ENCODE results near the gene FBXL3. TPM values are rescaled to one million over a fixed set of nuclear protein-coding genes. Genes with fewer than 3 reads are reported as not detected.

The FBXL3 gene, protein sequence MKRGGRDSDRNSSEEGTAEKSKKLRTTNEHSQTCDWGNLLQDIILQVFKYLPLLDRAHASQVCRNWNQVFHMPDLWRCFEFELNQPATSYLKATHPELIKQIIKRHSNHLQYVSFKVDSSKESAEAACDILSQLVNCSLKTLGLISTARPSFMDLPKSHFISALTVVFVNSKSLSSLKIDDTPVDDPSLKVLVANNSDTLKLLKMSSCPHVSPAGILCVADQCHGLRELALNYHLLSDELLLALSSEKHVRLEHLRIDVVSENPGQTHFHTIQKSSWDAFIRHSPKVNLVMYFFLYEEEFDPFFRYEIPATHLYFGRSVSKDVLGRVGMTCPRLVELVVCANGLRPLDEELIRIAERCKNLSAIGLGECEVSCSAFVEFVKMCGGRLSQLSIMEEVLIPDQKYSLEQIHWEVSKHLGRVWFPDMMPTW
- polyA plus RNA-seq (ENCODE audit: insufficient read length), result 64.1 TPM
- long read RNA-seq, donor 1, transcript FBXL3-201 (5 exons, 3,503 nt), result major isoform, 22 of 29 reads
- long read RNA-seq, donor 1, partial matches to known transcripts, result 6 of 29 reads
- long read RNA-seq, donor 1, other reads (novel, unspliced or antisense), result 0 of 29 reads
- long read RNA-seq, donor 2, transcript FBXL3-201 (5 exons, 3,503 nt), result major isoform, 18 of 19 reads
- long read RNA-seq, donor 2, partial matches to known transcripts, result 0 of 19 reads
- long read RNA-seq, donor 2, other reads (novel, unspliced or antisense), result 0 of 19 reads
- long read RNA-seq, donor 3, transcript FBXL3-201 (5 exons, 3,503 nt), result major isoform, 11 of 11 reads
- long read RNA-seq, donor 3, partial matches to known transcripts, result 0 of 11 reads
- long read RNA-seq, donor 3, other reads (novel, unspliced or antisense), result 0 of 11 reads
- long read RNA-seq, donor 4, result 0 reads
- long read RNA-seq, donor 5, transcript FBXL3-201 (5 exons, 3,503 nt), result major isoform, 13 of 15 reads
- long read RNA-seq, donor 5, partial matches to known transcripts, result 0 of 15 reads
- long read RNA-seq, donor 5, other reads (novel, unspliced or antisense), result 0 of 15 reads
- long read RNA-seq, donor 6, transcript FBXL3-201 (5 exons, 3,503 nt), result major isoform, 21 of 21 reads
- long read RNA-seq, donor 6, partial matches to known transcripts, result 0 of 21 reads
- long read RNA-seq, donor 6, other reads (novel, unspliced or antisense), result 0 of 21 reads
- long read RNA-seq, donor 7, transcript FBXL3-201 (5 exons, 3,503 nt), result major isoform, 18 of 57 reads
- long read RNA-seq, donor 7, partial matches to known transcripts, result 14 of 57 reads
- long read RNA-seq, donor 7, other reads (novel, unspliced or antisense), result 24 of 57 reads
- long read RNA-seq, donor 8, transcript FBXL3-201 (5 exons, 3,503 nt), result major isoform, 6 of 7 reads
- long read RNA-seq, donor 8, partial matches to known transcripts, result 0 of 7 reads
- long read RNA-seq, donor 8, other reads (novel, unspliced or antisense), result 0 of 7 reads

- DNase-seq, result peak; percentile 87
Measured at GRCh38 chr13:77026861-77027621, at the start of gene FBXL3. Gene FBXL3, minus strand, starts transcription at chr13:77027159. Its CDS starts 5,299 bp downstream, at chr13:77021860.

GRCh38 chr13:77067519-77067918, 40.6 kb upstream of the FBXL3 start:
- no peak for DNase-seq

DNA sequence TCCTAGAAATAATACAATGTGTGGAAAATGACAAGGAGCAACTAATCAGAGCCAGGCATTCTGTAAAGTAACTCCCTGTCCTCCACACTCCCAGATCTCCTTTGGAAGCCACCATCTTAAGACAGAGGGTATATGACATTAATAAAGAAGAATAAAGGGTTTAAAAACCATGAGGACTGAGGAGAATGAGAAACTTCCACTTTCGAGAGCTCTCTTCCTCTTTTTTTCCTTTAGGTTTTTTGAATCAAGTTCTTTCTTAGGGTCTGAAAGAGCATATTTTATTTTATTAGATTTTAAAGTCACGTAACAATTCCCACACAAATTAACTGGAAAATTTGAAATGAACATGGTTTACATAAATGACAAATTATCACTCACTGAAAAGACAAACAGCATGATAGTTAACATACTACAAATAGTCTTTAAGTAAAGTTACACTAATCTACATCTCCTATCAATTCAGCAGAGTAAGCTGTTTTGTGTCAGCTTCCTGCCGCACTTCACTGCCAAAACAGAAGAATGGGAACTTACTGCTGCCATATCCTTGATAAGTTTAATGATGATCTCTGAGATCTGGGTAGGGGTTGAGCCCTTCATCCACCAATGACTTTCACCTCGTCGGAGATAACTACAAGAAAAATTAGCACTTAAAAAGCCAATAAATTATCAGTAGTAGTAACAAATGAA, 38.6 kb upstream of the FBXL3 start:
- no peak for DNase-seq

GRCh38 chr13:77062097-77062496, 35.1 kb upstream of the FBXL3 start:
- no peak for DNase-seq

GRCh38 chr13:77061362-77061761, 34.4 kb upstream of the FBXL3 start:
- no peak for DNase-seq

- DNase-seq, result no peak
Measured at GRCh38 chr13:77056886-77057285, 29.9 kb upstream of the FBXL3 start.

GRCh38 chr13:77056382-77056781, 29.4 kb upstream of the FBXL3 start:
- peak; percentile 13 for DNase-seq

- no peak for DNase-seq
Measured at GRCh38 chr13:77055158-77055557, 28.2 kb upstream of the FBXL3 start.

DNA sequence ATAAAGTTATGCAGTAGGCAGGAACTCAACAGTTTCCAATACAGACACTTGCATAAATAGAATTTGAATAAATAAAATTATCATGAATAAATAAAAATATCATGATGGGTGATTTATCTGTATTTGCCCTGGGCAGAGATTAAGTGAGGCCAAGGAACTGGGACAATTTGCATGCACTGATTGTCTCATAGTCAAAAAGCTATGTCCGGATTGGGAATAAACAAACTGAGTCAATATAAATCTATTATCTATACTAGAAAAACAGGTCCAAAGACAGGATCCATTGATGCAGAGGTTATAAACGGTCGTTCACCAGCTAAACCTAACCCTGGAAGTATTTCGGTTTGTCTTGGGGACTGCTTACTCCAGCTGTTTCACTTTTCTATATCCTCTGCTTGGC, 26.2 kb upstream of the FBXL3 start:
- no peak for DNase-seq

GRCh38 chr13:77048681-77049080, 21.7 kb upstream of the FBXL3 start:
- no peak for DNase-seq

DNA sequence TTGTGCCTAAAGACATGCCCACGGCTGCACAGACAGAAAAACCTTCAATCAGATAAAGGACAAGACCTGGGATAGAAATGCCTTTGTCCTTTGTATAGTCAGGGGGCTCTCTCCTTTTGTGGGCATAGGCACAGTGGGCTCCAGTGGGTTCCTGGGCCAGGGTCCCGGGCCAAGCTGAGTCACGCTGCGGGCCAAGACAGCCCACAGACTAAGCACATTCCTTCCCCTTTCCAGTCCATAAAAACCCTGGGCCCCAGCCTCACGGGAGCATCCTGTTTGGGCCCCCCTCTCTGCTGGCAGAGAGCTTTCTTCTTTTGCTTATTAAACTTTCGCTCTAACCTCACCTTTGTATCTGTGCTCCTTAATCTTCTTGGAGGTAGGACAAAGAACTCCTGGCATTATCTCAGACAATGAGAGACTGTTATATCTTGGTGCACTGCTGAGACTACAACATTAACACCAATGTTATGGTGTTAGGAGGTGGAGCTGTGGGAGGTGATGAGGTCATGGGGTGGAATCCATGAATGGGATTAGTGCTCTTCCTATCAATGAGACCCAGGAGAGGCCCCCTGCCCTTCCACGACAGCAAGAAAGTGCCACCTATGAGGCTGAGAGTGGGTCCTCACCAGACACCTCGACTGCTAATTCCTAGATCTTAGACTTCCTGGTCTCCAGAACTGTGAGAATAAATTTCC, 20.8 kb upstream of the FBXL3 start:
- DNase-seq, result no peak

DNA sequence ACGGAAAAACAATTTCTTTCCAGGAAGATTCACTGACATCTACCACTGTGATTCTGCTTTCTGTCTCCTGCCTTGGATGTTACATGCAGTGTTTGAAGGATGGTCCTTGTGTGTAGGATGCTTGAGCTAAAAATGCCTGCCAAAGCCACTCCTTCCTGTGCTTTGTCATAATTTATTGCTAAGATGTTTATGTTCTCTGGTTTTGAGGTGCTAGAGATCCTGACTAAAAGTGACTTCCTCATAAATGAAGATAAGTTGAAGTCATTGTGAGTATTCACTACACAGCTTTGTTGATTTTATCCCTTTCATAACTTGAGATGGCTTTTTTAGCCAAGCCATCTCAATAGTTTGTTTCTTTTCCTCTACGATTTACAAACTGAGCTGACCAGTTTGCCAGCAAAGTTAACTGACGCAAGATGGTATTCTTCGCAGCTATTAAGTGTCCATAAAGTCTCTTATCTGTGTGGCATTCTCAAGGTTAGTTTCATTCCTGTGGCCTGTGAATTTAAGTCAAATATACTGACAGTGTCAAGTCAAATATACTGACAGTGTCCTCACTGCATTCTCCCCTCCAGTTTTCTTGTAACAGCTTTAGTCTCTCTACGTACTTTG, 15.7 kb upstream of the FBXL3 start:
- no peak for DNase-seq

DNA sequence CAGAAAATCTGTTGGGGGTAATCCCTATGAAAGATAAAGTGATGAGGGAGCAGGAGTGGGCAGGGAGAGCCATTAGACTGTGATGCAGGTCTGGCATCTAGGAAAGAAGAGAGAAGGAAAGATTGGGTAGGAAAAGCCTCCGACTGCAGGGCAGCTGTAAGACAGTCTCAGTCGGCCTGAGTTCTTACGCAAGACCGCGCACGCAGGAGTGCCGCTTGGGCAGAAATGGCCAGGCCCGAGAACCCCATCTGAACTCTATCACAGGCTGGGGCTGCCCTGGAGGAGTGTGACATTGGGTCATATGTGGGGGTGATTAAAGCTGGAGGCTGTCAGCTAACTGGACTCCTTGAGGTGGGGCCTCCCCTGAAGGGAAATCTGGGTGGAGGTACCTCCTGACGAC, 13.9 kb upstream of the FBXL3 start:
- no peak for DNase-seq

GRCh38 chr13:77040076-77040475, 13.1 kb upstream of the FBXL3 start:
- no peak for DNase-seq

- DNase-seq, result no peak
Measured at GRCh38 chr13:77038907-77039480, 12.0 kb upstream of the FBXL3 start.

DNA sequence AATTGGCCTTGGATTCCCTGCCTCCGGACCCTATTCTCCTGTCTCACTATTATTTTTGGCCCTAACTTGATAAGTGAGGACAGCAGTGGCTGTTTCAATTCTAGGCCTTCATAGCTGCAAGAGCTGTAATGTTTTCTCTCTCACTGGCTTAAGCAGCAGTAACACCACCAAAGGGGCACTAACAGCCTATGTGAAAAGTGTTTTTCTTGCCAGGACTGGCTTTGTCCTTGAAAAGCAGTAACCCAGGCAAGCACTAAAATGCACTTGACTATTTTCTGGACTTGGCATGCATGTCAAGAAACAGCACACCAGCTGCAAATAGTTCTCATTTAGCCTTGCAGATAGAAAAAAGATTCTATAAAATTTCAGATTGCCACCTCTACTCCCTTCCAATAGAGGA, 9.3 kb upstream of the FBXL3 start:
- no peak for DNase-seq

DNA sequence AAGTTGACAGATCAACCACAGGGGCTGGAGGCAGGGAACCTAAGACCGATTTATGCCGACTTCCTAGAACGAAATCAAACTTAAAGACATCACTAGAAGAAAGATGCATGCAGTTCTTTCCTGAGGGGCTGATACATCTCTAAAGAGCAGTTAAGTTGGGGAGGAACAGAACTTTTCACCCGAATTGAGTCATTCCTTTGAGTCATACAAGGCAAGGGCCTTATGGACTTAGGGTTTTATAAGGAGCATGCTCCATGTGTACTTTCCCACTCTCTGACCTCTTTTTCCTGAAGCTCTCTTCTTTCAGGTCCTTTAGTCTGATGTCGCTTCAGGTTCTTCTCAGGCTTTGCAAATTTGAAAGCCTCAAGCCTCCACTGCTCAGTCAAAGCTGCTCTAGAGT, 7.9 kb upstream of the FBXL3 start:
- no peak for DNase-seq

GRCh38 chr13:77033717-77034302, 6.9 kb upstream of the FBXL3 start:
- no peak for DNase-seq

Measured in left kidney (tissue), 8 donors.